ENCODE data around the gene PPT2. TPM values are rescaled to one million over a fixed set of nuclear protein-coding genes. Genes with fewer than 3 reads are reported as not detected.
A peak's percentile ranks its signal among the peaks of the same experiment; 100 is the strongest.

The PPT2 gene
- total and polyA plus RNA-seq, 2 of the 13 experiments (the other 11 are each of a cell fraction or from before 2014, with no cell fraction given) = 39.2 to 61.8 TPM

DNA sequence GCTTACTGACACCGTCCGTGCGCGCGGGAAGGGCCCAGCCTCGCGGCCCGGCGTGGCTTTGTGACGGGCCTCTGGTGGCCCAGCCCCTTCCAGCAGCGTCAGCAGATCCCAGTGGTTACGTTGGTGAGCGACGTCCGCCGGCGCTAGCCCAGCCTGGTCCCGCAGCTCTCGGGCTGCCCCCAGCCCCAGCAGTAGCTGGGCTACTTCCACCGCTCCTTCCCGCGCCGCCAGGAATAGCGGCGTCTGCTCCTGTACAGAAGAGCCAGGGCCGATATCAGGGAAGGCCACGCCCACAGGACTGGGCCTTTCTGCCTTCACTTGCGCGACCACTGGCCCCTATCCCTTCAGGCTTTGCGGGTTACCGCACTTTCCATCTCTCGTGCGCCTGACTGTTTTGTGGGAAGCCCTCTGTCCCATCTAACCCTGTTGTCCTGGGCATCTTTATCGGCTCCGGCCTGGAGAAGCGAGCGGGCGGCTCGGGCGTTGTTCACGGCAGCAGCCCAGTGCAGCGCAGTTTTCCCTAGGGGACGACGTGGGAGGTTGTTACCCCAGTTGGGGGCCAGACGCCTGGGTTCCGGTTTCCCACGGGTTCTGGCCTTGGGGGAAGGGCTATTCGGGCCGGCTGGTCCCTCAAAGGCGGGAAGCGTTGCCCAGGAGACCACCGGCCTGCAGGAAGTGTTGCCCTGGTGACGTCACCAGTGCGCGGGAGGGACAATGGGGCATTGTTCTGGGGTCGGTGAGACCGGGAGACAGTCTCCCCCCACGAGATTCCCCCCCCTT, 42.2 kb downstream of the PPT2 start (continued):
- TF ChIP-seq POLR2G (IDR thresholded peaks at IDR 0.05; ENCODE audit: low read depth, low read length) (peak; percentile 84), RAD51 (IDR thresholded peaks at IDR 0.05; ENCODE audit: borderline replicate concordance) (no peak), KLF12 (CRISPR knock-in tag; IDR thresholded peaks at IDR 0.05; ENCODE audit: borderline replicate concordance) (no peak), NR2F2 (IDR thresholded peaks at IDR 0.05; ENCODE audit: borderline replicate concordance, low read depth) (peak; percentile 35; the same call in 1 of the 2 replicates), KDM5B (CRISPR knock-in tag; IDR thresholded peaks at IDR 0.05; ENCODE audit: borderline replicate concordance) (peak; percentile 91), NBN (conservative IDR thresholded peaks at IDR 0.05) (no peak), AGO2 (optimal IDR thresholded peaks at IDR 0.05; ENCODE audit: low read depth, low read length) (peak; percentile 93), TBL1XR1 (IDR thresholded peaks at IDR 0.05; ENCODE audit: borderline replicate concordance, low read length, partially characterized antibody) (peak; percentile 66), MAFF (IDR thresholded peaks at IDR 0.05; ENCODE audit: low read depth, low read length) (peak; percentile 91), MEIS2 (CRISPR knock-in tag; IDR thresholded peaks at IDR 0.05) (peak; percentile 89), EEA1 (CRISPR knock-in tag; IDR thresholded peaks at IDR 0.05; ENCODE audit: borderline replicate concordance) (peak; percentile 92; the same call in 1 of the 2 replicates), CENPT (CRISPR knock-in tag; IDR thresholded peaks at IDR 0.05; ENCODE audit: low read depth) (no peak; the same call in 1 of the 2 replicates), GATAD1 (CRISPR knock-in tag; IDR thresholded peaks at IDR 0.05) (peak; percentile 90), CENPBD1 (CRISPR knock-in tag; IDR thresholded peaks at IDR 0.05; ENCODE audit: borderline replicate concordance, low read depth) (no peak; the same call in 1 of the 2 replicates), HES4 (CRISPR knock-in tag; IDR thresholded peaks at IDR 0.05; ENCODE audit: borderline replicate concordance) (0 out of 2 replicates have a peak, but pooled peaks have one; percentile 49), HNRNPUL1 (IDR thresholded peaks at IDR 0.05; ENCODE audit: low read depth, low read length) (no peak; the same call in 1 of the 2 replicates), CHCHD3 (CRISPR knock-in tag; IDR thresholded peaks at IDR 0.05) (no peak), SALL2 (CRISPR knock-in tag; IDR thresholded peaks at IDR 0.05) (peak; percentile 70; the same call in 1 of the 2 replicates), ZNF331 (CRISPR knock-in tag; IDR thresholded peaks at IDR 0.05) (peak; percentile 80), ZNF781 (CRISPR knock-in tag; IDR thresholded peaks at IDR 0.05; ENCODE audit: borderline replicate concordance, not compliant biosample characterization) (peak; percentile 84), ZNF777 (CRISPR knock-in tag; IDR thresholded peaks at IDR 0.05) (no peak), ZNF329 (CRISPR knock-in tag; IDR thresholded peaks at IDR 0.05; ENCODE audit: low read depth) (peak; percentile 72; the same call in 1 of the 2 replicates)
- TF ChIP-seq, protein P1, sequence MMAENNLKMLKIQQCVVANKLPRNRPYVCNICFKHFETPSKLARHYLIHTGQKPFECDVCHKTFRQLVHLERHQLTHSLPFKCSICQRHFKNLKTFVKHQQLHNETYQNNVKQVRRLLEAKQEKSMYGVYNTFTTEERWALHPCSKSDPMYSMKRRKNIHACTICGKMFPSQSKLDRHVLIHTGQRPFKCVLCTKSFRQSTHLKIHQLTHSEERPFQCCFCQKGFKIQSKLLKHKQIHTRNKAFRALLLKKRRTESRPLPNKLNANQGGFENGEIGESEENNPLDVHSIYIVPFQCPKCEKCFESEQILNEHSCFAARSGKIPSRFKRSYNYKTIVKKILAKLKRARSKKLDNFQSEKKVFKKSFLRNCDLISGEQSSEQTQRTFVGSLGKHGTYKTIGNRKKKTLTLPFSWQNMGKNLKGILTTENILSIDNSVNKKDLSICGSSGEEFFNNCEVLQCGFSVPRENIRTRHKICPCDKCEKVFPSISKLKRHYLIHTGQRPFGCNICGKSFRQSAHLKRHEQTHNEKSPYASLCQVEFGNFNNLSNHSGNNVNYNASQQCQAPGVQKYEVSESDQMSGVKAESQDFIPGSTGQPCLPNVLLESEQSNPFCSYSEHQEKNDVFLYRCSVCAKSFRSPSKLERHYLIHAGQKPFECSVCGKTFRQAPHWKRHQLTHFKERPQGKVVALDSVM (CRISPR knock-in tag; IDR thresholded peaks at IDR 0.05) = 0 out of 2 replicates have a peak, but pooled peaks have one; percentile 17
- TF ChIP-seq, protein P2, sequence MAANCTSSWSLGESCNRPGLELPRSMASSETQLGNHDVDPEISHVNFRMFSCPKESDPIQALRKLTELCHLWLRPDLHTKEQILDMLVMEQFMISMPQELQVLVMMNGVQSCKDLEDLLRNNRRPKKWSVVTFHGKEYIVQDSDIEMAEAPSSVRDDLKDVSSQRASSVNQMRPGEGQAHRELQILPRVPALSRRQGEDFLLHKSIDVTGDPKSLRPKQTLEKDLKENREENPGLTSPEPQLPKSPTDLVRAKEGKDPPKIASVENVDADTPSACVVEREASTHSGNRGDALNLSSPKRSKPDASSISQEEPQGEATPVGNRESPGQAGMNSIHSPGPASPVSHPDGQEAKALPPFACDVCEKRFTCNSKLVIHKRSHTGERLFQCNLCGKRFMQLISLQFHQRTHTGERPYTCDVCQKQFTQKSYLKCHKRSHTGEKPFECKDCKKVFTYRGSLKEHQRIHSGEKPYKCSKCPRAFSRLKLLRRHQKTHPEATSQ (CRISPR knock-in tag; IDR thresholded peaks at IDR 0.05; ENCODE audit: borderline replicate concordance) = no peak
- TF ChIP-seq, protein P3, sequence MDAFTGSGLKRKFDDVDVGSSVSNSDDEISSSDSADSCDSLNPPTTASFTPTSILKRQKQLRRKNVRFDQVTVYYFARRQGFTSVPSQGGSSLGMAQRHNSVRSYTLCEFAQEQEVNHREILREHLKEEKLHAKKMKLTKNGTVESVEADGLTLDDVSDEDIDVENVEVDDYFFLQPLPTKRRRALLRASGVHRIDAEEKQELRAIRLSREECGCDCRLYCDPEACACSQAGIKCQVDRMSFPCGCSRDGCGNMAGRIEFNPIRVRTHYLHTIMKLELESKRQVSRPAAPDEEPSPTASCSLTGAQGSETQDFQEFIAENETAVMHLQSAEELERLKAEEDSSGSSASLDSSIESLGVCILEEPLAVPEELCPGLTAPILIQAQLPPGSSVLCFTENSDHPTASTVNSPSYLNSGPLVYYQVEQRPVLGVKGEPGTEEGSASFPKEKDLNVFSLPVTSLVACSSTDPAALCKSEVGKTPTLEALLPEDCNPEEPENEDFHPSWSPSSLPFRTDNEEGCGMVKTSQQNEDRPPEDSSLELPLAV (CRISPR knock-in tag; conservative IDR thresholded peaks at IDR 0.05; ENCODE audit: low read depth) = no peak
